KMS-11 (cell line): Measurements from ENCODE around the gene HDAC6.

Experiments
- H2AFZ ChIP-seq: fragments of 200-600 bp; sonication (generic); 2 replicates; pipeline ENCODE4 v1.6.1; 2016; ENCODE audit warnings: antibody characterized with exemption, mixed run types, low read depth
- H3K27ac ChIP-seq: fragments of 200-600 bp; sonication (generic); 2 replicates; pipeline ENCODE4 v1.6.1; 2016; ENCODE audit warnings: mild to moderate bottlenecking, mixed run types
- H3K27me3 ChIP-seq: fragments of 200-600 bp; sonication (generic); 2 replicates; pipeline ENCODE4 v1.6.1; 2017; ENCODE audit warnings: mild to moderate bottlenecking, low read depth, mixed run types, moderate library complexity; ENCODE audit not compliant: insufficient read depth
- H3K36me3 ChIP-seq: fragments of 200-600 bp; sonication (generic); 2 replicates; pipeline ENCODE4 v1.6.1; 2017; ENCODE audit warnings: mild to moderate bottlenecking, mixed run types; ENCODE audit not compliant: insufficient read depth
- H3K4me1 ChIP-seq: fragments of 200-600 bp; sonication (generic); 2 replicates; pipeline ENCODE4 v1.6.1; 2016; ENCODE audit warnings: mild to moderate bottlenecking, low read depth, mixed run types; ENCODE audit not compliant: poor library complexity, severe bottlenecking
- H3K4me2 ChIP-seq: fragments of 200-600 bp; sonication (generic); 2 replicates; pipeline ENCODE4 v1.7.0; 2016; ENCODE audit warnings: mild to moderate bottlenecking, mixed run types
- H3K4me3 ChIP-seq: fragments of 200-600 bp; sonication (generic); IDR thresholded peaks from 2 replicates; pipeline ENCODE4 v1.6.1; 2017; ENCODE audit warnings: low read depth, low read length, mixed read lengths; ENCODE audit not compliant: insufficient read depth
- H3K79me2 ChIP-seq: fragments of 200-600 bp; sonication (generic); 2 replicates; pipeline ENCODE4 v1.6.1; 2016; ENCODE audit warnings: low read depth, mixed run types; ENCODE audit not compliant: insufficient read depth
- H3K9ac ChIP-seq: fragments of 200-600 bp; sonication (generic); 2 replicates; pipeline ENCODE4 v1.6.1; 2016; ENCODE audit warnings: mild to moderate bottlenecking, mixed run types
- H4K20me1 ChIP-seq: fragments of 200-600 bp; sonication (generic); 2 replicates; pipeline ENCODE4 v1.6.1; 2016; ENCODE audit warnings: mild to moderate bottlenecking, mixed run types; ENCODE audit not compliant: insufficient read depth
- TF ChIP-seq, protein P1 (sequence below): fragments of 200-600 bp; sonication (generic); conservative IDR thresholded peaks from 2 replicates; pipeline ENCODE4 v1.6.1; 2017; ENCODE audit warnings: low read depth, mild to moderate bottlenecking, antibody characterized with exemption, low read length, moderate library complexity, mixed read lengths

HDAC6 gene

DNA sequence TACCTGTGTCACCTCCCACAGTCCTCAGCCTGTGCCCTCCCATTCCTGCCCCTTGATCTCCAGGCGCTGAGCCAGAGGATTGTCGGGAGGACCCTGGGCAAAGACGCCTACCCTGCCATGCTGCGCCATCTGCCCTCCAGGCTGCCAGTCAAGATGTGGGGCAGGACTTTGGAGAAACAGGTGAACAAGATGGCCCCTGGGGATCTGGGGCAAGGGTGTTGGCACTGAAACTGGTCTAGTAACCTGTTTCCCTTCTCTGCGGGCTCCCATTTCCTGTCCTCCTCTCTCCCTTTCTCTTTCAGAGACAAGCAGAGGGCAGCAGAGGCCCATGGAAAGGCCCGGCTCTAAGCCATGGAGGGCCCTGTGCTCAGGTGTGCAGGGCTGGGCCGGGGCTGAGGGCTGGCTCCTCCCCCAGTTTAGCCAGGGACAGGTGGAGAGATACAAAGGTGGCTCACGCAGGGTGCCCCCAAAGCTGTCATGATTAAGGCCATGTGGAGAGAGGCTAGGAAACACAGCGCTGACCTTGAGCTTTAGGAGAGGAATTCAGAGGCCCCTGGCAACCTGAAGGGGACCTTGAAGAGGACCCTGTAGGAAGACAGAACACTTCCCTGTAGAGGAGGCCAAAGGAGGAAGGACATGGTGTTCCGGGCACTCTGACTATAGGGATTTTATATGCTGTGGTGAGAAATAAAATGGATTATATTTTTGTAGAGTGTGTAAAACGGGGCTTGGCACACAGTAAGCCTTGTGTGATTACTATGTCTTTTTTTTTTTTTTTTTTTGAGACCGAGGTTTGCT lies 40.0 kb upstream of the HDAC6 start, which contains the start of gene GLOD5:
TSS of gene GLOD5 (plus strand) at position 74 of the 798 bp plus-strand sequence. CDS start at position 118, 44 bp downstream.
- H3K79me2 ChIP-seq, result no peaks in the 10 kb centered on the region
- no peaks in the 10 kb centered on the region for H4K20me1 ChIP-seq
- H2AFZ ChIP-seq, result no peak within 1 kb of the TSS
- no peaks in the 10 kb centered on the region for H3K4me1 ChIP-seq
- H3K27me3 ChIP-seq, result no peaks in the 10 kb centered on the region
- H3K36me3 ChIP-seq, result no peaks in the 10 kb centered on the region
- no peak within 1 kb of the TSS for H3K9ac ChIP-seq
- H3K27ac ChIP-seq, result no peak within 1 kb of the TSS
- H3K4me2 ChIP-seq, result no peak within 1 kb of the TSS
- no peak within 1 kb of the TSS for H3K4me3 ChIP-seq
- TF ChIP-seq, protein P1, sequence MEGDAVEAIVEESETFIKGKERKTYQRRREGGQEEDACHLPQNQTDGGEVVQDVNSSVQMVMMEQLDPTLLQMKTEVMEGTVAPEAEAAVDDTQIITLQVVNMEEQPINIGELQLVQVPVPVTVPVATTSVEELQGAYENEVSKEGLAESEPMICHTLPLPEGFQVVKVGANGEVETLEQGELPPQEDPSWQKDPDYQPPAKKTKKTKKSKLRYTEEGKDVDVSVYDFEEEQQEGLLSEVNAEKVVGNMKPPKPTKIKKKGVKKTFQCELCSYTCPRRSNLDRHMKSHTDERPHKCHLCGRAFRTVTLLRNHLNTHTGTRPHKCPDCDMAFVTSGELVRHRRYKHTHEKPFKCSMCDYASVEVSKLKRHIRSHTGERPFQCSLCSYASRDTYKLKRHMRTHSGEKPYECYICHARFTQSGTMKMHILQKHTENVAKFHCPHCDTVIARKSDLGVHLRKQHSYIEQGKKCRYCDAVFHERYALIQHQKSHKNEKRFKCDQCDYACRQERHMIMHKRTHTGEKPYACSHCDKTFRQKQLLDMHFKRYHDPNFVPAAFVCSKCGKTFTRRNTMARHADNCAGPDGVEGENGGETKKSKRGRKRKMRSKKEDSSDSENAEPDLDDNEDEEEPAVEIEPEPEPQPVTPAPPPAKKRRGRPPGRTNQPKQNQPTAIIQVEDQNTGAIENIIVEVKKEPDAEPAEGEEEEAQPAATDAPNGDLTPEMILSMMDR, result no peak

DNA sequence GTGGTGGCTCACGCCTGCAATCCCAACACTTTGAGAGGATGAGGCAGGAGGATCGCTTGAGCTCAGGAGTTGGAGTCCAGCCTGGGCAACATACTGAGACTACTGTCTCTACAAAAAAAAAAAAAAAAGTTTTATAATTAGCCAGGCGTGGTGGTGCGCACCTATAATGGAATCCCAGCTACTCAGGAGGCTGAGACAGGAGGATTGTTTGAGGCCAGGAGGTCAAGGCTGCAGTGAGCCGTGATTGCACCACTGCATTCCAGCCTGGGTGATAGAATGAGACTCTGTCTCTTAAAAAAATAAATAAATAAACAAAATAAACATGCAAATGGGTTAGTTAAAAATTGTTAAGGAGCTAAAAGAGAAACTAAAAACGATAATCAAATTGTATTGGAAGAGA lies 32.6 kb upstream of the HDAC6 start:
- no peaks in the 10 kb centered on the region for H3K4me1 ChIP-seq
- TF ChIP-seq, protein P1, result no peak
- no peaks in the 10 kb centered on the region for H4K20me1 ChIP-seq
- no peaks in the 10 kb centered on the region for H3K79me2 ChIP-seq
- no peak overlapping the region for H3K4me3 ChIP-seq
- no peaks in the 10 kb centered on the region for H3K36me3 ChIP-seq
- H3K4me2 ChIP-seq, result no peak overlapping the region
- no peak overlapping the region for H2AFZ ChIP-seq
- H3K27ac ChIP-seq, result no peak overlapping the region
- H3K9ac ChIP-seq, result no peak overlapping the region
- no peaks in the 10 kb centered on the region for H3K27me3 ChIP-seq

DNA sequence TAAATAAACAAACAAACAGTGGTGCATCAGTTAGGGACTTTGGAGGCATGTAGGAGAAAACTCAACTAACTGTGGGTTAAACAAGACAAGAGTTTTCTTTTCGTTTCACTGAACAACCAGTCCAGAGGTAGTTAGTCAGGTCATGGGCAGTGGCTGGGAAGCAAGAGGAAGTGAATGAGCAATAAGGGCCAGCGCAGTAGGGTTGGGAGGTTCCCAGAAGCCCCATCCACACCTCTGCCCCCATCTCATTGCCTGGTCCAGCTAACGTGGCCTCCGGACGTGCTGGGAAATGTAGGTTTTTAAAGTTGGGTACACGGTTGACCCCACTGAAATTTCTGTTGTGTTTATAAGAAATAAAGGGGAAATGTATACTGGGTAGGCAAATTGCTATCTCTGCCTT lies 31.6 kb upstream of the HDAC6 start:
- Histone ChIP-seq H3K27ac (no peak overlapping the region), H3K79me2 (no peaks in the 10 kb centered on the region), H3K4me2 (no peak overlapping the region), H3K9ac (no peak overlapping the region), H2AFZ (no peak overlapping the region), H3K4me3 (no peak overlapping the region), H3K27me3 (no peaks in the 10 kb centered on the region), H3K36me3 (no peaks in the 10 kb centered on the region), H4K20me1 (no peaks in the 10 kb centered on the region), H3K4me1 (no peaks in the 10 kb centered on the region)
- TF ChIP-seq, protein P1, result no peak

DNA sequence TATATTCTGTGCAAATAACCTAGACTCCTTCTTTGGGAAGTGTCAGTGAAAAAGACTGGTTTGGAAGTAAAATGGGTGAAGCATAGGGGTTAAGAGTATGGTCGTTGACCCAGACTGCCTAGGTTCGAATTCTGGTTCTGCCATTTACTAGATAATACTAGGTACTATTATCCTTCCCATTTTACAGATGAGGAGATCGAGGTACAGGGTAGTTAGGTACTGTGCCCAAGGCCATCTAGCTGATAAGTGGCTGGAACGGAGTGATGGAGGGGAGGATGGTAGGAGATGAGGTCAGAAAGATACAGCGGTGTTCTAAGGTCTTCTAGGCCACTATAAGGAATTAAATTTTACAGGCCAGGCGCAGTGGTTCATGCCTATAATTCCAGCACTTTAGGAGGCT lies 29.3 kb upstream of the HDAC6 start:
- H3K4me1 ChIP-seq, result no peaks in the 10 kb centered on the region

More for the DNA sequence above, 29.3 kb upstream of the HDAC6 start:
- TF ChIP-seq, protein P1, result no peak
- H3K4me2 ChIP-seq, result no peak overlapping the region
- H3K27ac ChIP-seq, result no peak overlapping the region
- no peak overlapping the region for H3K4me3 ChIP-seq
- no peaks in the 10 kb centered on the region for H3K79me2 ChIP-seq
- no peak overlapping the region for H2AFZ ChIP-seq
- no peak overlapping the region for H3K9ac ChIP-seq
- no peaks in the 10 kb centered on the region for H3K27me3 ChIP-seq
- H4K20me1 ChIP-seq, result no peaks in the 10 kb centered on the region
- H3K36me3 ChIP-seq, result no peaks in the 10 kb centered on the region
